Fibroblast of skin of back (primary cell): Measurements from ENCODE around the gene ADAP1.
"Not testable (repeated sequence)": the region's sequence is repeated elsewhere in the genome, so short reads cannot be mapped to it uniquely, and the experiment has no call there.

ENCODE experiments used
- DNase-seq: peaks from one replicate; pipeline ENCODE4 v3.0.0-alpha.2; 2013

Gene ADAP1

DNA sequence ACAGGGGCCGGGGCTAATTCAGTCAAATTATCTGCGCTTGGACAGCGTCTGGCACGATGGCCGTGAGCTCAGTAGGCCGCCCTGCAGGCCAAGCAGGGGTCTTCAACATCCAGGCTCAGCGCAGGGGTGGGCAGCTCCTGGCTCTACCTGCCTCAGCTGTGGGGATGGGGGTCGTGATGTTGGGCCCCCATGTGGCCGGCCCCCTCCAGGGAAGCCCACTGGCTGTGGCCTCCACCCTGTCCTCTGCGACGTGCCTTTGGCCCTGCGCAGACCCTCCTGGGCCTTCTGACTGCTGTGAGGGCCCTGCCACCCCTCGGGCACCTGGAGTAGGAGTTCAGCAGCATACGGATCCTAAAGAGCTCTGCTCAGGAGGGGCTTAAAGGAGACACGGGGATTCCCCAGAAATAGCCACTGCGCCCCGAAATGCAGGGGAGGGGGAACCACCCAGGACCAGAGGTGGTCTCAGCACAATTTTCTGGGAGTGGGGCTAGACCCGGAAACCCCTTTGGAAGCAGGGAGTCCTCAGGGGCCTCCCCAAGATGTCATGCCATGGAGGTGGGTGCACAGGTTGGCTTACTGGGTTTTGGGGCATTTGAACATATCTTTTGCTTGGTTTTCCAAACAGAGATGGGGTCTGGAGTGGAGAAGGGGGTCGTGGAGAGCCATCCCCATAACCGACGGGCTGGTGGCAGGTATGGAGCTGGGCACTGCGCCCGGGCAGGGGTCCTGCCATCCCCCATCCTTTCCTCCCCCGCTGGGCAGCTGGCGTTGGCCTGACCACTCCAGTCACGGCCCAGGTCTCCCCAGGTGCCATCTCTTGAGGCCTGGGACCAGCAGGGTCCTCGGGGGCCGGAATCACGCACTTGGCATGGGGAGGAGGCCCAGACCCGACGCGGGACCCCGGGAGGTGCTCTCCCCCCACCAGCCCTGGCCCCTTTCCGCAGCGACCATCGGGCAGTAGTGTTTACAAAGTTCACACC is 4.0 kb upstream of the ADAP1 start:
- no peak for DNase-seq

DNA sequence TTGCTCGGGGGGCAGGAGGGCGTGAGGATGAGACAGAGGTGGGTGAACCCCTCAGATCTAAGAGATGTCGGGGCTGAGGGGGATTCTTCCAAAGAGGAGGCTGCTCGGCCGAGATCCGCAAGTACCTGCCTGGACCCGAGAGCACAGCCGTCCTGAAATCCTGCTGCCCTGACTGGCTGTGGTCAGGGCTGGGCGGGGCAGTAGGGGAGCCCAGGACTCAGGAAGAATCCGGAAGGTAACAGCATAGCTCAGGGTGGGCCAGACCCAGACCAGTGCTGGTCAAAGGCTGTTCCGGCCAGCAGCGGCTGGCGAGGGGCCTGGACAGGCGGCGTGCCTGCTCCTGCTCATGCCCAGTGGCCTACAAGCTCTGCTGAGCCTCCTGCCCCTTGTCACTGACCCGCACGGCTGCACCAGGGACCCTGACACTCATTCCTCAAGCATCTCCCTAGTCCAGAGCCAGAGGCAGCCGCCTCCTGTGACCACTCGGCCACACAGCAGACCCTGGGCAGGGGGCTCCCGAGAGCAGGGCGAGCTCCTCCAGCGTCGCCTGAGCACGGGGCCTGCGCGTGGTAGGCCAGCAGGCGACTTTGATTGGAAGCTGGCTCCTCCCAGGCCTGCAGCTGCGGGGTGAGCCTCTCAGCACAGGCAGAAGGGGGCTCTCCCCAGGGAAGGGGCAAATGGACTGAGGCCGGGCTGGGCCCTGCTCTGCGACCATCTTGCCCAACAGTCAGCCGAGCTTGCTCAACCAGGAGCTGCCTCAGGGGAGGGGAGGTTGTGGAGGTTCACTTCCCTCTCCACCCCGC is 3.1 kb upstream of the ADAP1 start:
- DNase-seq: no peak

DNA sequence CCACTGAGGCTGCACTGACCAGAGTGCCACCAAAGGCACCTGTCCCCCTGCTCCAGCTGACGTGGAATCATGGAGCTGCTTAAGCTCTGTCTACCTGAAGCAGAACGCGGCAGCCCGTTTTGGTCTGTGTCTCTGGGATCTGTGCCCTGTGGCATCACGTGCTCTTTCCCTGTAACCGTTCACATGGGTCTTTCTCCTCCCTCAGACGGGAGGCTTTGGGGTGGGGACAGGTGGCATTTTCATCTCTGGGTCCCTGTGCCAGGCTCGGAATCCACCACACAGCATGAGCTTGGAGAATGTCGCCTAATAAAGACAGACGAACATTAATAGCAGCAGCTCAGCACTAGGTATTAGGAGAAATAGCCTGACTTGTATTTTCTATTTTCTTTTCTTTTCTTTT is 1.6 kb upstream of the ADAP1 start:
- no peak for DNase-seq

DNA sequence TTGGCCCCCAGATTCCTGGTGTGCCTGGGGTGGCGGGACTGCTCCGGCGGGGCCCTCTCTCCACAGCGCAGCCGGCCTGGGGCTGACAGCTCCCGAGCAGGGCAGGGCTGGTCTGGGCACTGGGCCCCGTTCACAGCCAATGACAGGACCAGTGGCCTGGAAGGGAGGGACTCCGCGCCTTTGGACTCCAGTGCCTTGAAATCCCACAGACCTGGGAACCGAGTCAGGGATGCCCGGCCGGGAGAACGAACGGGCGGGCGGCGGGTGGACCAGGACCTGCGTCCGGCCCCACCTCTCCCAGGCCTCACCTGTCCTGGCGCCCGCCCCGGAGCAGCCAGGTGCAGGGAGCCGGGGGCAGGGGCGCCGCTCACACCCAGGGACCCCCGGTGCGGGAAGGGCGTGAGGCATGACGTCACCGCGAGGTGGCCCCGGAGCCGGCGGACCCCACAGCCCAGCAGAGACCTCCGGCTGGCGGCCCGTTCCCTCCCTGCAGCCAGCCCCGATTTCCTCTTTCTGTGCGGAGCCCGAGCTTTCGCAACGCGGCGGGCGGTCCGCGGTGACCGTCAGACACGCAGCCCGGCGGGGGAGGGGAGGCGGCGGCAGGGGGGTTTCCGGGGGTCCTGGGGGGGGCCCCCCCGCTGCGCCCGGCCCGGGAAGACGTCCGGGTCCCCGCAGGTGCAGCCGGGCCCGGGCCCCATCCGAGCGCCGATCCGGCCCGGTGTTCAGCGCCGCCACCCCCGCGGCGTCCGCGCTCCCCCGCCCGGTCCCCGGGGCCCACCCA is 743 bp downstream of the ADAP1 start:
- DNase-seq: peak; percentile 27

DNA sequence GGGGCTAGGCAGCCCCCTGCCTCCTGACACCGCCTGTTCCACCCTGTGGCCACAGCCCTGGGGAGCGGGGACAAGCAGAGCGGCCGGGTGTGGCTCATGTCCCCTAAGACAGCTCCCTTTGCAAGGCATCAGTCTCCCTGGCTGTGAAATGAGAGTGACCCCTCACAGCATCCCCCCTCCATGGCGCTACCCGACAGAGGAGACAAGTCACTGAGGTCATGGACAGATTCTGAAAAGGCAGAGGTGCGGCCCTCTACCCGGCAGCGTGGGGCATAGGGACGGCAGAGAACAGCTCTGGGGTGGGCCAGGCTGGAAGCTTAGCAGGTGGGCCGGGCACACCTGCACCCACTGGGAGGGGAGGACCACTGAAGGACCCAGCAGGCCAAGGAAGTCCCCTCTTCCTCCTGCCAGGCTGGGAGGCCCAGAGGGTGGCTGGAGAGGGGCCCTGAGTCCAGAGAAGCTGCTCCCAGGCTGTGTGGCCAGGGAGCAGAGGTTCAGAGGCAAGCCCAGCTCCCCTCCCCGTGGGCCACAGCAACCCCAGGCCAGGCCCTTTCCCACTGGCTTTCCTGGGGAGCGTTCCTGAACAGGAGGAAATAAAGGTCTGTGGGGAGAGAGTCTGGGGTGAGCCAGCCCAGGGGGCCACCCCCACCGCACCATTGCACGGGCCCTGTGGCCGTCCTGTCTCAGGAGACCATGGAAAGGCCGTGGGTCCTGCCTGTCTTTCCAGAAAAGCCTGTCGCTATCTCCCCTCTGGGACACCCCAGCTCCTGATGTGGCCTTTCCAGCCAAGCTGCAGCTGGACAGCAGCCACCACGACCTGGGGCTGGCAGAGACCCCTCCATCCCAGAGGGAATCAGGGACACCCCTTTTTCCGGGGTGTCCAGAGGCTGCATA is 1.7 kb downstream of the ADAP1 start:
- no peak for DNase-seq

DNA sequence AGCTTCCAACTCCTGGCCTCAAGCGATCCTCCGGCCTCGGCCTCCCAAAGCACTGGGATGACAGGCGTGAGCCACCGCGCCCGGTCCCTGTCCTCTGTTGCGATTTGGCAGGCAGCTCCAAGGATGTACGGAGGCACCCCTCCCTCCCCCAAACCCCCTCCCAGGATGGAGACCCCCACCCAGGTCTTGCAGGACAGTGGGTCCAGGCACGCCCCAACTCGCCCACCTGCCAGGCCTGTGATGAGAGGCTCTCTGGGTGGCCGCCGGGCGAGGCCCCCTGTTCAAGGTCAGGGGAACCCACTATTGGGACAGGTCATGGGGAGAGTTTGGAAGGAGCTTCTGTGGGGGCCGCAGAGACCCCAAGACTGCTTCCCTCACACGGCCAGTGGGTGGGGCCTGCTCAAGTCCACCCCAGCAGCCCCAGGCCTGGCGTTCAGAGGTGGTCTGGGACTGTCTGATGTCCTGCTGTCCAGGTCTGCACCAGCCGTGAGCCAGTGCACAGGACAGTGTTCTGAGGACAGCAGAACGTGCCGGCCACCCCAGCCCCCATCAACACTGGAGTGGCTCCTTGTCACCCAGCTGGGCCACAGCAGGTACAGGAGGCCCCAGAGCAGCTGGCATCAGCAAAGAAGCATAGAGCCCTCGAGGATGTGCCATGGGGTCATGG is 2.5 kb downstream of the ADAP1 start:
- no peak for DNase-seq

DNA sequence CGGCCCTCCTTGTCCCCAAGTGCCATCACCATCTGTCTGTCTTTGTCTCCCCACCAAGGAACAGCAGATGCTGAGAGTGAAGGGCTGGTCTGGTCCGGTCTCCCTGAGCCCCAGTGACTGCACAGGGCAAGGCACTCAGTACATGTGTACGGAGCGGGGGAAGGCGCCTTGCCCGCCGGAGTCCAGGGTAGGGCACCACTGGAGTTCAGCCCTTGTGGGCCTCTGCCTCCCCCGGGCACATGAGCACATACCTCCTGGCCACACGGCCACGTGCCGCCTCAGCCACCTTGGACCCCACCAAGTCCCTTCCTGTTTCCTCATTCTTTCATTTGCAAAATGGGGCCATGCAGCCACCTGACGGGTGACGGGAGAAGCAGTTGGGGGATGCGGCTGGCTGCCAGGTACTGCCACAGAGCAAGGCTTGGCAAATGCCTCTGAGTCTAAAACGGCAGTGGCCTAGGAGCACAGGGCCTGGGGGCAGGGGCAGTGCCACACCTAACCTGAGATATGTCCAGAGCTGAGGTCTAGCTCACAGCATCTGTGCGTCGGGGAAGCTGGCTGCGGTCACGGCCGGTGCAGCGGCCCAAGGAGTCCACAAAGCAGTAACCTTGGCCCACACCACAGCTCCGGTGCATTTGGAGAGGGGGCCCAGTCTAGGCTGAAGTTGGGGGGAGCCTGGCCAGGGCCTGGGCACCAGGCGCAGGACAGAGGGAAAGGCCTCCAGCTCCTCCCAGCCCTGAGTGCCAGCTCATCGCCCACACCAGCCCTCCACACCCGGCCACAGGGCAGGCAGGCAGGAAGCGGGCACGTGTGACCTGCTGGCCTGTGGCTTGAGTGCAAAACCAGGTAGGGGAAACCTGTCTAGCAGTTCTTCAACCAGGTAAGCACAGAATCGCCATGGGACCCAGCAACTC is 5.2 kb downstream of the ADAP1 start:
- no peak for DNase-seq

DNA sequence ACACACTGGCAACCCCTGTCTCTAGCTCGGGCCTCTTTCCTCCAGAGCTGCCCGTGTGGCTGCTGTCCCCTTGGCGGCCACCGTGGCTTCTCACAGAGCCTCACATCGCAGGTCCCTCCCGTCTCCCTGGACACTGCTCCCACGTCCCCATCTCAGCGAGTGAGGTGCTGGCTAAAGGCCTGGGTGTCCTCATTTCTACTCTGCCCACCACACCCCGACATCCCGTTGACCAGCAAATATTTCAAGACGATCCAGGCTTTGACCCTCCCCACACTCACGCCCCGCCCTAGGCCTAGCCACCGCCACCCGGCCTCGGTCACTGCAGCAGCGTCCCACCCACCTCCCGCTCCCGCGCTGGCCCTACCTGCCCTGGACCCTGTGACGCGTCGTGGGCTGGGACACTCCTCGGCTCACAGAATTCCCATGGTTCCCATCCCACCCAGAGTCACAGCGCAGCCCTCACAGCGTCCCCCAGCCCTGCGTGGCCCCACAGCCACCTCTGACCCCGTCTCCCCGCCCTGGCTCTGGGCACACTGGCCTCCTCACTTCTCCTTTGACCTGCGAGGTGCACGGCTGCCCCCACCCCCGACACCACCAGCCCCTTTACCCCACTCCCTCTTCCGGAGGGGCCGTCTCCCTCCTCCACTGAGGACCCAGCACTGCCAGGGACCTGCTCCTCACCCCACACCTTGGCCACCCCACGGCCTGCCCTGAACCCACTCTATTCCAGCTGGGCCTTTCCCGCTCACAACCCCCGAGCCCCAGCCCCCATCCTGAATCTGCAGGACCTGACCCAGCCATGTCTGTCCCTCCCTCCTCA is 6.9 kb downstream of the ADAP1 start:
- DNase-seq: no peak

DNA sequence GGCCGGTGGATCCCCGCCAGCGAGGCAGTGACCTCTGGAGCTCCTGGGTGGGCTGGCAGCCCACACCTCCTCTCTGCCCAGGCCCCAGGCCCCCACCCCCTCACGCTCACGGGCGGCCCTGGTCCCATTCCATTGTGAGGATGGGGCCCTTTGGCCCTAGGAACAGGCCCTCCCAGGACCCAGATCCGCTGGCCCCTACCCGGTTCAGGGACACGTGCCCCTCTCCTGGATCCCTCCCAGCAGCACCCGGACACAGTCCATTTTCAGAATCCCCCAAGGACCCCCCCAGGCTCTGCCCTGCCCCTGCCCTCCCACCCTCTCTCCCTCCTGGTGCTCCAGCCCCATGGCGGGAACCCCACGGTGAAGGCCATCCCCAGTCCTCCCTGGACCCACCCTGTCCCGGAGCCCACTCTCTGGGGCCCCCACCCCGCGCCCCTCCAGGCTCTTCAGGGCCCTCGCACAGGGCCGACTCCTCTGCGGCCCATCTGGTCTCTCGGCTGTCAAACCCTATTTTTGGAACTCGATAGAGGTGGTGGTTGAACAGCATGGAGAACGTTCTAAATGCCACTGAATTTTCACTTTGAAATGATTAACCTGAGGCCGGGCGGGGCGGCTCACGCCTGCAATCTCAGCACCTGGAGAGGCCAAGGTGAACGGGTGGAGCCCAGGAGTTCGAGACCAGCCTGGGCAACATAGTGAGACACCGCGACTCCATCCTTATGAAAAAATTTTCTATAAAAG is 8.1 kb downstream of the ADAP1 start:
- DNase-seq: no peak

DNA sequence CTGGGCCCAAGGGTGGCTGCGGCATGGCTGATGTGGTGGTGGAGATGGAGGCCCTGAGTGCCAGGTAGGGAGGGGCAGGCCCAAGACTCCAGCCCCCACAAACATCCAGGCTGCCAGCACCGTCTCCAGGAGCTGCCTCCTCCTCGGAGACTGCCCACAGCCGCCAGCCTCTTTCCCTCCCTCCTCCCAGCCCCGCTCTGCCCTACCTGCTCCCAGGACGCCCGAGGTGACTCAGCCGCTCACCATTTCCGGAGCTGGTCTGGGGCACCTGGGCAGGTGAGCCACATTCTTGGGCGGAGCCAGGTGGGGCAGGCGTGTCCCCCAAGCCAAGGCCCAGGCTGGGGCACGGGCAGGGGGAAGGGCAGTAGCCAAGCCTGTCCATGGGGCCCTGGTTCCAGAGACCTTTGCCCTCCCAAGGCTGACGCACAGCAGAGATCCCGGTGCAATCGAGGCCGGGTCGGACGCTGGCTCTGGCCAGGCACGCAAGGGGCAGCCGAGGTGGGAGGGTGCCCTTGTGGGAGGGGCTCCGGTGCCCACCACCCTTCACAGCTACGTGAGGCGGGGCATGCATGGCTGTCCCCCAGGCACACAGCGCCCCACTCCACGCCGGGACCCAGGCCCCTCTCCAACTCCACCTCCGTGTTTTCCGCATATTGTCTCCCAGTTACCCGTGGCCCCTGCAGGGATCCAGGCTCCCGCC is 8.8 kb downstream of the ADAP1 start:
- no peak for DNase-seq

DNA sequence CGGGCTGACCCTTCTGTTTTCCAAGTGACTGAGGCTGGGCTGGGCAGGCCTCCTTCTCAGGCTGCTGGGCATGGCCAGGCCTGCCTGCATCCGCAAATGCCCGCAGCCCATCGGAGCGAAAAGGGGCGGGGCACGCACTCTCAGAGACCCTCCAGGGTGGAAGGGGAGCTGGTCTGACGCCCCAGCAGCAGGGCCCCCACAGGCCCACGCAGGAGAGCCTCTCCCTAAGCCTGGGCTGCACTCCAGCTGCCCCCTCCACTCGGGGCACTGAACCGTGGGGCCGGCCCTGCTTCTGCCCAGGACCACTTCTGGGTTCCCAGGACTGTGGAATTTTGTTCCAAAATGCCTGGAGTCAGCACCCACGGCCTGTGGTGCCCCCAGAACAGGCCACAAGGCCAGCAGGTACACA is 9.3 kb downstream of the ADAP1 start:
- no peak for DNase-seq

DNA sequence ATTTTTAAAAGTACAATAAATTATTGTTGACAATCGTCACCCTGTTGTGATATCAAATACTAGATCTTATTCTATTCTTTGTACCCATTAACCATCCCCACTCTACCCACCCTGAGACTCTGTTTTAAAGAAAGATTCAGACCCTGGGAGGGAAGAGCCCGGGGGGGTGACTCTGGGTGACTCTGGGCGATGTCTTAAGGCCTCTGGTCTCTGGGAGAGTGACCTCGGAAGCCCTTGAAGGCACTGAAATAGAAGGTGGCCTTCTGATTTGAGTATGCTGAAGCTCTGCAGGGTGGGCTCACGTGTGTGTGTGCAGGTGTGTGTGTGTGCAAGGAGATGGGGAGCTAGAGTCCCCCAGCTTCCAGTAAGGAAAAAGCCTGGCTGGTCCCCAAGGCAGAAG is 9.7 kb downstream of the ADAP1 start:
- DNase-seq: no peak

DNA sequence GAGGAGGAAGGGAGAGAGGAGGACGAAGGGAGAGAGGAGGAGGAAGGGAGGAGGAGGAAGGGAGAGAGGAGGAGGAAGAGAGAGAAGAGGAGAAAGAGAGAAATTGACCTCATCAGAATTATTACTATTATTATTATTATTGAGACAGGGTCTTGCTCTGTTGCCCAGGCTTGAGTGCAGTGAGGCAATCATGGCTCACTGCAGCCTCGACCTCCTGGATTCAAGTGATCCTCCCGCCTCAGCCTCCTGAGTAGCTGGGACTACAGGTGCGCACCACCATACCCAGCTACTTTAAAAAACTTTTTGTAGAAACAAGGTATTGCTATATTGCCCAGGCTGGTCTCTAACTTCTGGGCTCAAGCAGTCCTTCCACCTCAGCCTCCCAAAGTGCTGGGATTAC is 10.7 kb downstream of the ADAP1 start:
- DNase-seq: not testable (repeated sequence)

DNA sequence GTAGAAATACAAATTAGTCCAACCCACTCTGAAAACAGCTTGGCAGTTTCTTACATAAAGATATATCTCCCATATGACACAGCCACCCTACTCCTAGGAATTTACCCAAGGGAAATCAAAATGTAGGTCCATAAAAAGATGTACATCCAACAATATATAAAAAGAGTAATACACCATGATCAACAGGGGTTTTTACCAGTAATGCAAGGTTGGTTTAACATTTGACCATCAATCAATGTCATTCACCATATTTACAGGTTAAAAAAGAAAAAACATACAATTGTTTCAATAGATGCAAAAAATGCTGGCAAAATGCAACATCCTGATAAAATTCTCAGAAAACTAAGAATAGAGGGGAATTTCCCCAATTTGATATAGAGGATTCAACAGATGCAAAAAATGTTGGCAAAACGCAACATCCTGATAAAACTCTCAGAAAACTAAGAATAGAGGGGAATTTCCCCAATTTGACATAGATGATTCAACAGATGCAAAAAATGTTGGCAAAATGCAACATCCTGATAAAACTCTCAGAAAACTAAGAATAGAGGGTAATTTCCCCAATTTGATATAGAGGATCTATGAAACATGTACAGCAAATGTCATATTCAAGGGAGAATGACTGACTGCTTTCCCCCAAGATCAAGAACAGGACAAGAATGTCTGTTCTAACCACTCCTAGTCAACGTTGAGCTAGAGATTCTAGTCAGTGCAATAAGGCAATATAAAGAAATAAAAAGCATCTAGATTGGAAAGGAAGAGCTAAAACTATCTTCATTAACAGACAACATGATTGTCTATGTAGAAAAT is 13.7 kb downstream of the ADAP1 start:
- DNase-seq: no peak

DNA sequence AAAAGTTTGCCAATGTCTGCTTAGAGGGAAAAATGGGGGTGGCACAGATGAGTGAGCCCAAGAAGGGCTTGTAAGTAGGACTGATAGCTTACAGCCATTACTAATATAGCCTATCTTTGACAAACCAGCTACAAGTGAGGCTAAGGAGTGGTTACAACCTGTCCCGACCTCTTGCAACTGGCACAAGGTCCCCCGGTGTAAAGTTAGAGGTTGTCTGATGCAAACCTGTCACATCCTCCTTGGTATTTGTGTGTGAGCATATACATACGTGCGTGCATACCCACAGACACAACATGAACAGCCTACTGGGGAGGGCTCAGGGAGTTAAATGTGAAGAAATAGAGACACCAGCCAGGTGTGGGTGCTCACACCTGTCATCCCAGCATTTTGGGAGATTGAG is 14.6 kb downstream of the ADAP1 start:
- no peak for DNase-seq

DNA sequence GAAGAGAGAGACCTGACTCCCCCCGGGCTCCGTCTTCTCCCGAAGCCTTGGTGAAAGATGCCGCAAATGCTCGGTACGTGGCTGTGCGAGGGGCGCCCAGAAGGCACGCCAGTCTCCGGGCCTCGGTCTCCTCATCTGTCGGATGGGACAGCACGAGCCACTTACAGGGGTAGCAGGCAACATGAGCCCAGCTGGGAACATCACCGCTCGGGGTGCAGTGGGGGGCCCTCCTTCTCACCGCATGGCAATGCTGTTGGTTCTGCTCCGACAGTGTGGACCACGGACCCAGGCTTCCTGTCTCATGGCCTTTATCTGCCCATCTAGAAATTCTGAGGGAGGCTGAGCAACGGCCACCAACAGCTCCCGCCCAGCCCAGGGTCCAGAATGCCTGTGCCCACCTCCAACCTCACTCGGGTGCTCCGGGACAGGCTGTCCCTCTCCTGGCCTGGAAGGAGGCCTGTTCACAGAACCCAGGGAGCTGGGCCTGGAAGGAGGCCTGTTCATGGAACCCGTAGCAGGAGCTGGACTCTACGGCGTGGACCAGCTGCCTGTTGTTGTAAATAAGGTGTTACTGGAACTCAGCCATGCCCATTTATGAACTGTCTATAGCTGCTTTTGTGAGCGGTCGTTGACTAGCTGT is 15.8 kb downstream of the ADAP1 start:
- no peak for DNase-seq
